B cell (primary cell): ENCODE measurements around the gene JPH2. TPM values are rescaled to one million over a fixed set of nuclear protein-coding genes. Genes with fewer than 3 reads are reported as not detected.
A peak's percentile ranks its signal among the peaks of the same experiment; 100 is the strongest.

ENCODE experiments used
- ATAC-seq: fragments of 200-7000 bp; cut with Tn5 transposase; one replicate; pipeline ENCODE4 v1.10.0; 2021; ENCODE audit warnings: low read depth, mild to moderate bottlenecking, moderate number of reproducible peaks, moderate library complexity
- CTCF ChIA-PET: fragments of 350-600 bp; sonication (Branson Sonifier 250); formaldehyde crosslinking; loops from one replicate; lab custom pipeline; 2021; ENCODE audit warnings: antibody characterized with exemption, inconsistent platforms; lab: Charles Lee
- POLR2A ChIA-PET: fragments of 350-600 bp; sonication (Branson Sonifier 250); formaldehyde crosslinking; loops from one replicate; lab custom pipeline; 2021; ENCODE audit warnings: antibody characterized with exemption; lab: Charles Lee
- DNase-seq: peaks from one replicate; pipeline ENCODE4 v3.0.0; 2013
- H2AFZ ChIP-seq: 2 replicates; pipeline ENCODE4 v1.6.1; 2012; ENCODE audit warnings: mild to moderate bottlenecking, low read depth, low read length; ENCODE audit not compliant: insufficient read depth, poor library complexity, severe bottlenecking
- H3K27ac ChIP-seq, 2 donors: 1 replicate in 1 of 2; 2 replicates in 1 of 2; pipeline ENCODE4 v1.5.1; 2012 to 2013; ENCODE audit warnings: low read length in 2 of 2, mild to moderate bottlenecking in 2 of 2, moderate library complexity in 1 of 2
- H3K27me3 ChIP-seq, 4 experiments: fragments of 200-600 bp in 1 of 4; sonication (generic) in 1 of 4; replicated peaks in 1 of 4; 1 replicate in 2 of 4; 2 replicates in 2 of 4; pipeline versions ENCODE4 v1.6.1 to v1.7.0; 2013 to 2016; ENCODE audit warnings: low read length in 3 of 4, mild to moderate bottlenecking in 2 of 4, mixed read lengths in 1 of 4, moderate library complexity in 1 of 4; ENCODE audit not compliant: insufficient read depth in 4 of 4, control insufficient read depth in 3 of 4; ENCODE audit errors: control extremely low read depth in 1 of 4
- H3K36me3 ChIP-seq, 2 experiments: replicated peaks in 1 of 2; 1 replicate in 1 of 2; 2 replicates in 1 of 2; pipeline versions ENCODE4 v1.6.1 to v1.7.1; 2013; ENCODE audit warnings: low read length in 1 of 2; ENCODE audit not compliant: insufficient read depth in 2 of 2, control insufficient read depth in 1 of 2; ENCODE audit errors: control extremely low read depth in 1 of 2, extremely low read depth in 1 of 2
- H3K4me1 ChIP-seq, 2 donors: fragments of 200-600 bp in 1 of 2; sonication (generic) in 1 of 2; 1 replicate in 1 of 2; 2 replicates in 1 of 2; pipeline versions ENCODE4 v1.5.1 to v1.6.1; 2013 to 2017; ENCODE audit warnings: low read length in 2 of 2; ENCODE audit not compliant: control insufficient read depth in 2 of 2, insufficient read depth in 2 of 2
- H3K4me2 ChIP-seq: replicated peaks from 2 replicates; pipeline ENCODE3; 2012; ENCODE audit warnings: mild to moderate bottlenecking, low read depth, low read length; ENCODE audit not compliant: poor library complexity, severe bottlenecking
- H3K4me3 ChIP-seq, 5 experiments: fragments of 200-600 bp in 1 of 5; sonication (generic) in 1 of 5; 1 replicate in 3 of 5; 2 replicates in 2 of 5; pipeline versions ENCODE4 v1.5.1 to v1.7.0; 2011 to 2016; ENCODE audit warnings: low read length in 4 of 5, mild to moderate bottlenecking in 4 of 5, low read depth in 2 of 5, control low read depth in 1 of 5, moderate library complexity in 1 of 5; ENCODE audit not compliant: insufficient read depth in 1 of 5; ENCODE audit errors: control extremely low read depth in 1 of 5, extremely low read depth in 1 of 5
- H3K79me2 ChIP-seq: fragments of 200-600 bp; sonication (generic); one replicate; pipeline ENCODE4 v1.6.0; 2016; ENCODE audit warnings: low read length; ENCODE audit not compliant: control insufficient read depth, insufficient read depth
- H3K9ac ChIP-seq: fragments of 200-600 bp; sonication (generic); 2 replicates; pipeline ENCODE4 v1.6.1; 2017; ENCODE audit warnings: mild to moderate bottlenecking, low read length, moderate library complexity
- H3K9me3 ChIP-seq, 3 donors: one replicate each; pipeline versions ENCODE4 v1.6.1 to v1.7.1; 2013; ENCODE audit warnings: low read length in 2 of 3; ENCODE audit not compliant: control insufficient read depth in 2 of 3, insufficient read depth in 1 of 3; ENCODE audit errors: control extremely low read depth in 1 of 3
- H4K20me1 ChIP-seq: 2 replicates; pipeline ENCODE4 v1.6.0; 2012; ENCODE audit warnings: mild to moderate bottlenecking, low read length; ENCODE audit not compliant: insufficient read depth, control insufficient read depth, poor library complexity, severe bottlenecking
- H3K27ac Mint-ChIP-seq: one replicate; pipeline ENCODE4 v1.8.0; 2021; ENCODE audit warnings: mixed read lengths
- H3K27me3 Mint-ChIP-seq: one replicate; pipeline ENCODE4 v1.8.0; 2021; ENCODE audit warnings: mixed read lengths
- H3K4me1 Mint-ChIP-seq: one replicate; pipeline ENCODE4 v1.8.0; 2021; ENCODE audit warnings: mixed read lengths
- H3K4me3 Mint-ChIP-seq: one replicate; pipeline ENCODE4 v1.8.0; 2021; ENCODE audit warnings: mixed read lengths
- H3K9me3 Mint-ChIP-seq: one replicate; pipeline ENCODE4 v1.8.0; 2022; ENCODE audit warnings: mixed read lengths; ENCODE audit not compliant: insufficient read depth
- CTCF ChIP-seq: fragments of 200-600 bp; IDR thresholded peaks from one replicate; pipeline ENCODE4 v1.8.0; 2022; ENCODE audit warnings: antibody characterized with exemption, mild to moderate bottlenecking
- EZH2 ChIP-seq: IDR thresholded peaks from 2 replicates; pipeline ENCODE4 v1.6.1; 2012; ENCODE audit warnings: borderline replicate concordance, low read depth, mild to moderate bottlenecking, moderate library complexity, low read length; ENCODE audit not compliant: insufficient read depth, poor library complexity, severe bottlenecking
- WGBS: methylation state at CpG from one replicate; pipeline ENCODE4 v1.1.5; 2013; ENCODE audit warnings: missing lambda C conversion rate; ENCODE audit not compliant: insufficient coverage; 5-methylcytosine and 5-hydroxymethylcytosine counted together
- intact Hi-C: fragments of 100-400 bp; cut with micrococcal nuclease; formaldehyde crosslinking; loops from one replicate; pipeline ENCODE4 v1.10.0; 2022
- polyA plus RNA-seq: library from polyadenylated mRNA; depleted of rRNA; stranded (reverse); fragments of >200 nt; gene quantifications from 2 replicates; pipeline ENCODE4 v1.2.3, GENCODE V29; 2012
- total RNA-seq, 2 donors: library from RNA; stranded (reverse); fragments of 120-200 nt in 1 of 2; gene quantifications; 1 replicate in 1 of 2; 2 replicates in 1 of 2; pipeline versions ENCODE4 v1.2.3 to v1.2.4, GENCODE V29; 2013 to 2022

Gene JPH2
- total and polyA plus RNA-seq, 2 donors (not counting 1 experiment from before 2014, with no cell fraction given) = 0.10 TPM; not detected in 1

GRCh38 chr20:44208165-44208564 is 21.2 kb upstream of the JPH2 start:
- H3K4me3 ChIP-seq = peak overlapping the region in 4 of 5 experiments; percentile 92 to 100 (median 96)
- peak overlapping the region; percentile 99 for H3K9ac ChIP-seq
- peaks cover 36 to 38% of the 10 kb centered on the region in 2 donors for H3K4me1 ChIP-seq
- H2AFZ ChIP-seq = no peak overlapping the region
- TF ChIP-seq CTCF (no peak), EZH2 (no peak)
- peaks cover 92% of the 10 kb centered on the region for H3K79me2 ChIP-seq
- intact Hi-C loops = no loop called here
- H3K4me2 ChIP-seq = peak overlapping the region; percentile 96
- peaks cover 1 to 26% of the 10 kb centered on the region in 2 experiments for H3K36me3 ChIP-seq
- peaks cover 62% of the 10 kb centered on the region for H3K4me1 Mint-ChIP-seq
- no peaks in the 10 kb centered on the region for H3K9me3 Mint-ChIP-seq
- peak; percentile 62 for DNase-seq
- ChIA-PET CTCF (interaction anchor here (1.0 to 2.5 kb wide), 5 partner anchors 9 to 103 kb away, joined by 3 to 15 read pairs (median 7); partner anchors contain the start of gene FITM2), POLR2A (interaction anchor here (0.6 kb wide), 1 partner anchor 526 kb away, joined by 3 read pairs; no protein-coding TSS in a partner anchor)
- no peaks in the 10 kb centered on the region for H3K27me3 Mint-ChIP-seq
- no peaks in the 10 kb centered on the region for H3K9me3 ChIP-seq
- no peak for ATAC-seq
- WGBS = no CpG with 5 or more reads among the region's 7 CpGs
- peak overlapping the region; percentile 81 for H3K27ac Mint-ChIP-seq
- peaks cover 60% of the 10 kb centered on the region for H4K20me1 ChIP-seq
- H3K27me3 ChIP-seq = no peaks in the 10 kb centered on the region
- peak overlapping the region; percentile 88 for H3K4me3 Mint-ChIP-seq
- peak overlapping the region; percentile 95 to 99 for H3K27ac ChIP-seq

- ATAC-seq (no peak), DNase-seq (peak; percentile 27)
- ChIA-PET CTCF (interaction anchor here (1.6 to 1.7 kb wide), 3 partner anchors 11 to 18 kb away, joined by 3 to 4 read pairs (median 4); no protein-coding TSS in a partner anchor), POLR2A (interaction anchor here (0.6 kb wide), 1 partner anchor 104 kb away, joined by 3 read pairs; the partner anchor contains the start of gene FITM2)
- Histone ChIP-seq H4K20me1 (peaks cover 68% of the 10 kb centered on the region), H3K9ac (peak overlapping the region; percentile 99), H3K36me3 (peaks cover 1 to 36% of the 10 kb centered on the region in 2 experiments), H3K4me1 (peaks cover 36 to 38% of the 10 kb centered on the region in 2 donors), H3K27ac (peak overlapping the region in 1 of 2 donors; percentile 99), H3K9me3 (no peaks in the 10 kb centered on the region), H3K4me2 (peak overlapping the region; percentile 96), H3K27me3 (no peaks in the 10 kb centered on the region), H3K79me2 (peaks cover 92% of the 10 kb centered on the region), H2AFZ (no peak overlapping the region), H3K4me3 (peak overlapping the region in 1 of 5 experiments; percentile 100)
- Mint-ChIP-seq H3K27me3 (no peaks in the 10 kb centered on the region), H3K4me3 (peak overlapping the region; percentile 88), H3K9me3 (no peaks in the 10 kb centered on the region), H3K4me1 (peaks cover 66% of the 10 kb centered on the region), H3K27ac (peak overlapping the region; percentile 57)
- TF ChIP-seq EZH2 = no peak
- TF ChIP-seq CTCF = no peak
- no CpG with 5 or more reads among the region's 3 CpGs for WGBS
- intact Hi-C loops = no loop called here
Measured at GRCh38 chr20:44207126-44207723, 20.2 kb upstream of the JPH2 start.
